Measurements from ENCODE around the gene GAS2. TPM values are rescaled to one million over a fixed set of nuclear protein-coding genes. Genes with fewer than 3 reads are reported as not detected.

Gene GAS2
- total and polyA plus RNA-seq, 2 of the 4 experiments (the other 2 are of a cell fraction), result 0.51 to 0.90 TPM

DNA sequence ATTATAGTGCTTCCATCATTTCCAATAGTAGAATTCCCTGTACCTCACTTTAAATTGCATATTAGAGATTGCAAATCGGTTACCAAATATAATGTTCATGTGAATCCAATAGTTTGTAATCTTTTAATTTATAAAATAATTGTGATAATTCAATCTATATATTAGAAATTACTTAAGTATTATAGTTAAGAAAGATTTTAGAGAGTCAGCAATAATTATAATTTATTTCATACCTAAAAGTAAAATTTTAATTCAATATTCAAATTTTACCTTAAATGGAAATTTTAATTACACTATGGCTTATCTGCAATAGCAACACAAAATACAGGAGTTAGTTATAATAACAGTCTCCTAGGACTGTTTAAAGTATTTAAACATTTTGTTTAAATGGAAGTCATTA, 180.3 kb downstream of the GAS2 start:
- TF ChIP-seq MAZ (IDR thresholded peaks at IDR 0.05; ENCODE audit: borderline replicate concordance, low read depth, low read length) (no peak), CHD1 (IDR thresholded peaks at IDR 0.05; ENCODE audit: low read depth, low read length) (no peak), MAFK (IDR thresholded peaks at IDR 0.05; ENCODE audit: low read depth, low read length) (no peak), RFX5 (IDR thresholded peaks at IDR 0.05; ENCODE audit: low read depth, low read length) (no peak), NFE2L2 (IDR thresholded peaks at IDR 0.05; ENCODE audit: low read depth, low read length) (no peak), POLR2A (IDR thresholded peaks at IDR 0.05; ENCODE audit: low read depth, low read length) (no peak), FOS (IDR thresholded peaks at IDR 0.05; ENCODE audit: low read depth, low read length) (no peak), RAD21 (IDR thresholded peaks at IDR 0.05; ENCODE audit: low read length) (no peak), CEBPB (IDR thresholded peaks at IDR 0.05; ENCODE audit: low read depth, low read length) (no peak), SMC3 (IDR thresholded peaks at IDR 0.05; ENCODE audit: low read depth, low read length) (no peak), RCOR1 (IDR thresholded peaks at IDR 0.05; ENCODE audit: insufficient replicate concordance, low read length) (no peak)
- TF ChIP-seq, protein P1, sequence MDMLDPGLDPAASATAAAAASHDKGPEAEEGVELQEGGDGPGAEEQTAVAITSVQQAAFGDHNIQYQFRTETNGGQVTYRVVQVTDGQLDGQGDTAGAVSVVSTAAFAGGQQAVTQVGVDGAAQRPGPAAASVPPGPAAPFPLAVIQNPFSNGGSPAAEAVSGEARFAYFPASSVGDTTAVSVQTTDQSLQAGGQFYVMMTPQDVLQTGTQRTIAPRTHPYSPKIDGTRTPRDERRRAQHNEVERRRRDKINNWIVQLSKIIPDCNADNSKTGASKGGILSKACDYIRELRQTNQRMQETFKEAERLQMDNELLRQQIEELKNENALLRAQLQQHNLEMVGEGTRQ (IDR thresholded peaks at IDR 0.05; ENCODE audit: low read depth, low read length), result no peak
- TF ChIP-seq, protein P2, sequence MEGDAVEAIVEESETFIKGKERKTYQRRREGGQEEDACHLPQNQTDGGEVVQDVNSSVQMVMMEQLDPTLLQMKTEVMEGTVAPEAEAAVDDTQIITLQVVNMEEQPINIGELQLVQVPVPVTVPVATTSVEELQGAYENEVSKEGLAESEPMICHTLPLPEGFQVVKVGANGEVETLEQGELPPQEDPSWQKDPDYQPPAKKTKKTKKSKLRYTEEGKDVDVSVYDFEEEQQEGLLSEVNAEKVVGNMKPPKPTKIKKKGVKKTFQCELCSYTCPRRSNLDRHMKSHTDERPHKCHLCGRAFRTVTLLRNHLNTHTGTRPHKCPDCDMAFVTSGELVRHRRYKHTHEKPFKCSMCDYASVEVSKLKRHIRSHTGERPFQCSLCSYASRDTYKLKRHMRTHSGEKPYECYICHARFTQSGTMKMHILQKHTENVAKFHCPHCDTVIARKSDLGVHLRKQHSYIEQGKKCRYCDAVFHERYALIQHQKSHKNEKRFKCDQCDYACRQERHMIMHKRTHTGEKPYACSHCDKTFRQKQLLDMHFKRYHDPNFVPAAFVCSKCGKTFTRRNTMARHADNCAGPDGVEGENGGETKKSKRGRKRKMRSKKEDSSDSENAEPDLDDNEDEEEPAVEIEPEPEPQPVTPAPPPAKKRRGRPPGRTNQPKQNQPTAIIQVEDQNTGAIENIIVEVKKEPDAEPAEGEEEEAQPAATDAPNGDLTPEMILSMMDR (conservative IDR thresholded peaks at IDR 0.05; ENCODE audit: low read depth, low read length), result no peak
- TF ChIP-seq, protein P3, sequence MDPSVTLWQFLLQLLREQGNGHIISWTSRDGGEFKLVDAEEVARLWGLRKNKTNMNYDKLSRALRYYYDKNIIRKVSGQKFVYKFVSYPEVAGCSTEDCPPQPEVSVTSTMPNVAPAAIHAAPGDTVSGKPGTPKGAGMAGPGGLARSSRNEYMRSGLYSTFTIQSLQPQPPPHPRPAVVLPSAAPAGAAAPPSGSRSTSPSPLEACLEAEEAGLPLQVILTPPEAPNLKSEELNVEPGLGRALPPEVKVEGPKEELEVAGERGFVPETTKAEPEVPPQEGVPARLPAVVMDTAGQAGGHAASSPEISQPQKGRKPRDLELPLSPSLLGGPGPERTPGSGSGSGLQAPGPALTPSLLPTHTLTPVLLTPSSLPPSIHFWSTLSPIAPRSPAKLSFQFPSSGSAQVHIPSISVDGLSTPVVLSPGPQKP (IDR thresholded peaks at IDR 0.05; ENCODE audit: borderline replicate concordance, low read depth, low read length), result no peak
- no peak overlapping the region for H4K5ac ChIP-seq (ENCODE audit: low read depth, low read length)
- H4K91ac ChIP-seq (ENCODE audit: insufficient read depth, low read depth, low read length), result no peak overlapping the region
- no peak overlapping the region for H3K23ac ChIP-seq (ENCODE audit: low read depth, low read length)
- no peak overlapping the region for H3K27ac ChIP-seq (ENCODE audit: insufficient read depth, low read length)
- H2BK20ac ChIP-seq (ENCODE audit: low read depth, low read length), result no peak overlapping the region
- H3K79me1 ChIP-seq (ENCODE audit: low read depth in 1 of 2, low read length in 2 of 2), result no peaks in the 10 kb centered on the region
- no peaks in the 10 kb centered on the region for H3K27me3 ChIP-seq (ENCODE audit: control insufficient read depth, insufficient read depth, low read length)
- in situ Hi-C loops (cut with MboI; ENCODE audit: low sequenced_read_pairs), result no loop called here
- no peaks in the 10 kb centered on the region for H3K9me1 ChIP-seq (ENCODE audit: insufficient read depth, low read length)
- H2AK5ac ChIP-seq (ENCODE audit: low read depth, low read length), result no peak overlapping the region
- ChIA-PET CTCF (no interaction called here), POLR2A (ENCODE audit: unreplicated experiment) (no interaction called here)
- no peaks in the 10 kb centered on the region for H3K9me3 ChIP-seq (ENCODE audit: control insufficient read depth, insufficient read depth, low read length)
- no peak overlapping the region for H2AK9ac ChIP-seq (replicated peaks; ENCODE audit: low read depth, low read length, poor library complexity)
- ATAC-seq (ENCODE audit: low read depth) (no peak), DNase-seq (no peak)
- no peaks in the 10 kb centered on the region for H4K20me1 ChIP-seq (ENCODE audit: insufficient read depth, low read length)
- BruUV-seq (replicated peaks), result no TSS peak
- no peak overlapping the region for H3K4me2 ChIP-seq (ENCODE audit: low read depth, low read length)
- intact Hi-C loops (cut with micrococcal nuclease), result no loop called here
- no peak overlapping the region for H2BK120ac ChIP-seq (ENCODE audit: low read depth, low read length)
- H3K36me3 ChIP-seq (ENCODE audit: control insufficient read depth, insufficient read depth, low read length), result no peaks in the 10 kb centered on the region
- no peaks in the 10 kb centered on the region for H3K4me1 ChIP-seq (ENCODE audit: control insufficient read depth, insufficient read depth, low read length)
- no peak overlapping the region for H2BK15ac ChIP-seq (ENCODE audit: low read depth, low read length)
- no CpG with 5 or more reads among the region's 1 CpG for WGBS, 2 experiments (ENCODE audit: extremely low coverage in 2 of 2, insufficient read length in 1 of 2)
- no peak overlapping the region for H2AFZ ChIP-seq (replicated peaks; ENCODE audit: low read length, poor library complexity)
- H3K9ac ChIP-seq (ENCODE audit: low read depth, low read length), result no peak overlapping the region
- no peak overlapping the region for H4K8ac ChIP-seq (ENCODE audit: low read depth in 2 of 2, low read length in 2 of 2)
- no peak overlapping the region for H2BK5ac ChIP-seq (ENCODE audit: low read depth, low read length, poor library complexity, severe bottlenecking)
- no peak overlapping the region for H3K56ac ChIP-seq (ENCODE audit: extremely low read depth, insufficient read depth, low read length)
- H3K4ac ChIP-seq (ENCODE audit: low read depth, low read length), result no peak overlapping the region
- no peak overlapping the region for H3K4me3 ChIP-seq (ENCODE audit: insufficient read depth, low read depth, low read length)
- H3K14ac ChIP-seq (replicated peaks; ENCODE audit: low read depth, low read length), result no peak overlapping the region
- dilution Hi-C loops (cut with HindIII; ENCODE audit: low sequenced_read_pairs, unreplicated experiment), result no loop called here
- no peak overlapping the region for H3K18ac ChIP-seq (ENCODE audit: low read depth, low read length)

All from IMR-90 (cell line).